GM18858 (cell line): Measurements from ENCODE around the gene USP49.
A peak's percentile ranks its signal among the peaks of the same experiment; 100 is the strongest.

Source experiments
- ATAC-seq: cut with Tn5 transposase; IDR thresholded peaks from one replicate; pipeline ENCODE4 v1.9.1; 2021; ENCODE audit not compliant: unreplicated experiment

The USP49 gene

GRCh38 chr6:41929924-41930323, 34.7 kb upstream of the USP49 start:
- no peak for ATAC-seq

GRCh38 chr6:41927253-41927652, 32.1 kb upstream of the USP49 start:
- no peak for ATAC-seq

GRCh38 chr6:41922154-41922553, 27.0 kb upstream of the USP49 start:
- no peak for ATAC-seq

- ATAC-seq, result no peak
Observed at GRCh38 chr6:41921712-41921998, 26.5 kb upstream of the USP49 start.

- ATAC-seq, result peak; percentile 81
Observed at GRCh38 chr6:41920921-41921711, 25.9 kb upstream of the USP49 start, which contains the start of the genes BYSL and MED20. BYSL (plus strand) TSS chr6:41921499; CDS start chr6:41921563, 64 bp downstream. MED20 (minus strand) TSS chr6:41921139; CDS start chr6:41921018, 121 bp downstream.

GRCh38 chr6:41917528-41917927, 22.4 kb upstream of the USP49 start:
- ATAC-seq, result no peak

GRCh38 chr6:41914869-41915530, 19.8 kb upstream of the USP49 start:
- ATAC-seq, result no peak

- ATAC-seq, result no peak
Observed at GRCh38 chr6:41914343-41914742, 19.2 kb upstream of the USP49 start.

GRCh38 chr6:41909727-41910126, 14.6 kb upstream of the USP49 start:
- no peak for ATAC-seq

GRCh38 chr6:41901882-41902519, 6.8 kb upstream of the USP49 start:
- no peak for ATAC-seq

- ATAC-seq, result no peak
Observed at GRCh38 chr6:41900861-41901260, 5.7 kb upstream of the USP49 start.

- ATAC-seq, result no peak
Observed at GRCh38 chr6:41896281-41896680, 1.1 kb upstream of the USP49 start.

GRCh38 chr6:41894366-41895299, 542 bp downstream of the USP49 start:
- ATAC-seq, result peak; percentile 12

- no peak for ATAC-seq
Observed at GRCh38 chr6:41892921-41893564, 2.1 kb downstream of the USP49 start.

- no peak for ATAC-seq
Observed at GRCh38 chr6:41887331-41887751, 7.8 kb downstream of the USP49 start.

- no peak for ATAC-seq
Observed at GRCh38 chr6:41885930-41886329, 9.2 kb downstream of the USP49 start.

GRCh38 chr6:41884957-41885356, 10.2 kb downstream of the USP49 start:
- ATAC-seq, result no peak

GRCh38 chr6:41881506-41881905, 13.7 kb downstream of the USP49 start:
- no peak for ATAC-seq

GRCh38 chr6:41878961-41879405, 16.2 kb downstream of the USP49 start:
- no peak for ATAC-seq

- no peak for ATAC-seq
Observed at GRCh38 chr6:41878246-41878645, 16.9 kb downstream of the USP49 start.
